Activated T-cell treated with anti-CD3 and anti-CD28 coated beads for 4 hours (primary cell): ENCODE measurements around the gene NEURL2.
"Not testable (repeated sequence)": the region's sequence is repeated elsewhere in the genome, so short reads cannot be mapped to it uniquely, and the experiment has no call there.

ENCODE experiments used
- DNase-seq: peaks from one replicate; pipeline ENCODE4 v3.0.0-alpha.2; 2020

Gene NEURL2

DNA sequence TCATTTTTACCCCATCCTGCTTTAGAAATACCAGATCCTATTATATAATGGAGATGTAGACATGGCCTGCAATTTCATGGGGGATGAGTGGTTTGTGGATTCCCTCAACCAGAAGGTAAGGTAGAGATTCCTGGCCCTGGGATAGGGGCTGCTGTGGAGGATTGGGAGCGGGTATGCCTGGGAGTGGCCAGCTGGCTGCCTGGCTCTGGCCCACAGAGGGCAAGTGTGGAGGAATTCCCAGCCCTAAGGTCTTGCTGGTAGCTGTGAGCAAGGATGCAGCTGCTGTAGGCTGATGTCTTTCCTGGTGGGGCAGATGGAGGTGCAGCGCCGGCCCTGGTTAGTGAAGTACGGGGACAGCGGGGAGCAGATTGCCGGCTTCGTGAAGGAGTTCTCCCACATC is 6.7 kb upstream of the NEURL2 start:
- DNase-seq = no peak

DNA sequence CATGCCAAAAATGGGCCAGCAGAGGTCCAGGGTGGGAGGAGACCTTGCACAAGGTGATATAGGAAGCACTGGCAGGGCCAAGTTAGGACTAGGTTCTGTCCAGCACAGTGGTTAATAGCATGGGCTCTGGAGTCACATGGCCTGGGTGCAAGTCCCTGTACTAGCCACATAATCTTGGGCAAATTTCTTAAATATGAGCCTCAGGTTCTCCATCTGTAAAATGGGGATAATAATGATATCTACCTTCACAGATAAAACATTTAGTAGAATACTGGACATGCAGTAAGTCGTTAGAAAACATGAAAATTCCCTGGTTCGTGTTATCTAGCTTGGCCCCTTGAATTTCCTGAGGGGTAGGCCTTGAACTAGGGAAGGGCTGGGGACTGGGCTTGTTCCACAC is 6.3 kb upstream of the NEURL2 start:
- no peak for DNase-seq

DNA sequence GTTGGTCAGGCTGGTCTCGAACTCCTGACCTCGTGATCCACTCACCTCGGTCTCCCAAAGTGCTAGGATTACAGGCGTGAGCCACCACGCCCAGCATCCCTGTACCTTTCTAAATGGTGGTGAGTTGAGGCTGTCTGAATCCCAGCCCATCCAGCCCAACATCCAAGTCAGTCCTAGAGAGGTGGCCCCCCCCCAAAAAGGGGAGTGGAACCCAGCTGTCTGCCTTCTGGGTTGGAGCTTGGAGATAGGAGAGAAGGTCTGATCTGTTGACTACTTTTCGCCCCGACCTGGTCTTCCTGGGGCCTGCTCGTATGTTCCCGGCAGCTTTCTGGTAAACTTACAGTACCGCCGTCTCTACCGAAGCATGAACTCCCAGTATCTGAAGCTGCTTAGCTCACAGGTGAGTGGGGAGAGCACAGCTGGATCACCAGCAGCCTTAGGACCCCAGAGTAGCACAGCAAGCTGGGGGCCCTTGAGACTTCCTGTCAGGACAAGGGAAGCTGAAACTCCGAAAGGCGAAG is 5.7 kb upstream of the NEURL2 start:
- DNase-seq = no peak

- no peak for DNase-seq
Measured at GRCh38 chr20:45894797-45895196, 3.8 kb upstream of the NEURL2 start.

DNA sequence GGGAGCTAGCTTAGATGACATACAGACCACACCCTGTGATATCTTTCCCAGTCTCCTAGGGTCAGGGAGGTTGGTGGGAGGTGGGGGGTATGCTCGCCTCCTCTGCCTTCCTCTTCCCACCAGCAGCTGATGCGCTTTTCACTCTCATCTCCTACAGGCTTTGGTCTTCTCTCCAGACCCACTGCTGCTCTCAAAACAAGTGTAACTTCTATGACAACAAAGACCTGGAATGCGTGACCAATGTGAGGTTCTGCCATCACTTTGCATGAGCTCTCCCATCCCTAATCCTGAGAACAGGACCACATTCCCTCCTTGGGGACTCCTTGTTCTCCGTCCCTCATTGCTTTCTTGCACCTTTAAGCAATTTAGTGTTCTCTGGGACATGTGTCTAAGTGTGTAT is 2.8 kb upstream of the NEURL2 start:
- no peak for DNase-seq

DNA sequence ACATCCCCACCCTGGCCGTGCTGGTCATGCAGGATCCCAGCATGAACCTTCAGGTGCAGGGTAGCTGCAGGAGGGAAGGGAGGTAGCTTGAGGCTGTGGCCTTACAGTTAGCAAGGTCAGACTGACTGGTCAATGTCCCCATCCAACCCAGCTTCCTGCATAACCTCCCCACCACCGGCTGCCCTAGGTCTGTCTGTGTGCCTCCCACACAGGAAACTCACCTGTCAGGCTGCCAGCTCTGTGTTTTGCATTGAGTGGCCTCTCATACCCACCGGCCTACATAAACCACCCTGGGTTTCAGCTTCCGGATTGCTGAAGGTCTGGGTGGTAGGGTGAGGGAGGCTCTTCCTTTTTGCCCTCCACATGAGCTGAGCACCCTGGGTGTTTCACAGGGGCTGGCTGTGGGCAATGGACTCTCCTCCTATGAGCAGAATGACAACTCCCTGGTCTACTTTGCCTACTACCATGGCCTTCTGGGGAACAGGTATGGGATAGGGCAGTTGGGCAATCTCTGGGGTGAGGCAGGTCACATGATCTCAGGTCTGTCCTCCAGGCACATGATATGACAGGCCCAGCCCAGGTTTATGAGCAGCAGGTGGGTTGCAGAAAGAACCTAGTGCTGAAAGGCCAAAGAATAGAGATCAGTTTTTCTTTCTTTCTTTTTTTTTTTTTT is 2.0 kb upstream of the NEURL2 start:
- DNase-seq = no peak

DNA sequence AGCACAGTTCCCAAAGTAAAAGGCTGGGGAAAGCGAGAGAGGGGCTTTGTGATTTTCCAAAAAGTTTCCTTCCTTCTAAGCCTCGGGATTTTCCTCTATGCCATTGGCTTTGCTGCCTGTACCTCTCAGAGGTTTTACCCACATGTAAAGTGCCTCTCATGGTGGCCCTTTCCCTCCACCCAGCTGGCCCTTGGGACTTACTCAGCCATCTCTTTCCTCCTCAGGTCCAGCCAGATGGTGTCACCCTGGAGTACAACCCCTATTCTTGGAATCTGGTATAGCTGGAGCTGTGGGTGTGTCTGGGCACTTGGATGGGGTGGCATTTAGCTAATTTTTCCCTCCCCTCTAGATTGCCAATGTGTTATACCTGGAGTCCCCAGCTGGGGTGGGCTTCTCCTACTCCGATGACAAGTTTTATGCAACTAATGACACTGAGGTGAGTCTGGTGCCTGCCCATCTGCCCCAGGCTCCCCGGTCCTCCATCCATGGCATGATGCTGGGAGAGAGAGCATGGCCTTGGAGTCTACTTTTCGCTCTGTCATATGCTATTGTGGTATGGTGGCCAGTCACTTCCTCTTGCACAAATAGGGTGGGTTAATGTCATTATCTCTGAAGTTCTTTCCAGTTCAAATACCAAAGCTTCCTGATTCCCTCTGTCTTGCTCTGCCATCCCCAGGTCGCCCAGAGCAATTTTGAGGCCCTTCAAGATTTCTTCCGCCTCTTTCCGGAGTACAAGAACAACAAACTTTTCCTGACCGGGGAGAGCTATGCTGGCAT is 1.2 kb upstream of the NEURL2 start:
- no peak for DNase-seq

DNA sequence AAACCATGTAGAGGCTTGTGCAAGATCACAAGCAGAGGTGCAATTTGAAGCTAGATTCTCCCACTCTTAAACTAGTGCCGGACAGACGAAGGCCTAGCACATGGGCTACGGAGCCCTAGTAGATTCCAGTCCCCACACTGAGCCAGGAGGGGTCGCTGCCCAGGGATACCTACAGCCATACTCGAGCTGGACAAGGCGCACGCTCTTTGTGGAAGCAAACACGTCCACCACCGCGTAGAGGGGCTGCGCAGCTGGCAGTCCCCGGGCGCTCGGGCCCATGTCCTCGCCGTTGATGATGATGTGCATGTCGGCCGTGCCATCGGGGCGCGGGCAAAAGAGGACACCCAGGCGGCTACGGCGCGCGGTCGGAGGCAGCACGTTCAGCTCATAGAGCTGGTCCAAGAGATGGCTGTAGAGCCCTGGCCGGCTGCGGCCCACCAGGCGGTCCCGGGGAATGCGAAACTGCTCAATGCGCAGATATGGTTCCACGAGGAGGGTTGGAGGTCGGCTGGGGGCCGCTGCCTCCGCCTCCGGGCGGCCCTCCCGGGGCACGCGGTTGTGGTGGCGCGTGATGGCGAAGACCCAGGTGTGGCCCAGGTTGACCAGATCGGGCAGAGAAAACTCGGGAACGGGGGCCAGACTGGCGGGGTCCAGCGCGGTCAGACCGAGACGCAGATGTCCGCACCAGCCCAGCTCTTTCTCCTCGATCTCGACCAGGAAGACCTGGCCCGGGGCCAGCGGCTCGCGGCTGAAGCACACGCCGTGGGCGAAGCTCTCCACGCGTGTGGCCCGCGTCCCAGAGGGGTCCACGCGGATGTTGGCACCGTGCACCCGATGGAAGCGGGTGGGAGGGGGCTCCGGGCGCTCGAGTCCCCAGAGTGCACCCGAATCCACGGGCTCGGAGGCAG is 677 bp downstream of the NEURL2 start:
- DNase-seq = no peak

- DNase-seq = no peak
Measured at GRCh38 chr20:45888681-45889080, 2.3 kb downstream of the NEURL2 start.

GRCh38 chr20:45887346-45887715 is 3.7 kb downstream of the NEURL2 start, which contains the start of gene SPATA25:
Gene SPATA25 (minus strand): TSS chr20:45887622. CDS start chr20:45887590, 32 bp downstream.
- no peak for DNase-seq

- no peak for DNase-seq
Measured at GRCh38 chr20:45886590-45887345, 4.2 kb downstream of the NEURL2 start.

- no peak for DNase-seq
Measured at GRCh38 chr20:45883100-45883469, 7.9 kb downstream of the NEURL2 start.

- DNase-seq = no peak
Measured at GRCh38 chr20:45882469-45883099, 8.4 kb downstream of the NEURL2 start.

- peak; percentile 99 for DNase-seq
Measured at GRCh38 chr20:45880988-45881788, 9.8 kb downstream of the NEURL2 start, which contains the start of gene ZSWIM1. Gene ZSWIM1 (plus strand): TSS chr20:45881227. CDS start chr20:45882593, 1,366 bp downstream.

DNA sequence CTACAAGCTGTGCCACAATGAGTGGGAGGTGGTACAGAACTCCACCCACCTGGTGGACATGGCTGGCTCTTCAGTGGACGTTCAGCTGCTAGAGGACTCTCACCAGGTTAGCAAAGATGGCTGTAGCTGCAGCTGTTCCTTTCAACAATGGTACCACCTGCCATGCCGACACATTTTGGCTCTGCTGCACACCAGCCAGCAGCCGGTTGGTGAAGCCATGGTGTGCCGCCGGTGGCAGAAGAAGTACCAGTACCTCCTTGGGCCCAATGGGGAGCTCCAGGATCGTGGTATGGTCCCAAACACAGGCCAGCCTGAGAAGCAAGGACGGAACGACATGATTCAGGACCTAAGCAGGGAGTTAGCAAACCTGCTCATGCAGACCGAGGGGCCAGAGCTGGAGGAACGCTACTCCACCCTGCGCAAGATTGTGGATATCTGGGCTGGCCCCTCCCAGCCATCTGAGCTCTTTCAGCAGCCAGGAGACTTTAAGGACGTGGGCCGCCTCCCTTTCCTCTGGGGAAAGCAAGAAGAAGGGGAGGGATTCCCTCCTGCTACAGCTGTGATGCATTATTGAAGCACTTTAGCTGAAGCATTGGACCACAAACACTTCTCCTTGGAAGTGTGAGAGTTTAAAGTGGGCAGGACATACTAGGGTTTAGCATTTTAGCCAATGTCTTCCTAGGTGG is 12.8 kb downstream of the NEURL2 start:
- no peak for DNase-seq

DNA sequence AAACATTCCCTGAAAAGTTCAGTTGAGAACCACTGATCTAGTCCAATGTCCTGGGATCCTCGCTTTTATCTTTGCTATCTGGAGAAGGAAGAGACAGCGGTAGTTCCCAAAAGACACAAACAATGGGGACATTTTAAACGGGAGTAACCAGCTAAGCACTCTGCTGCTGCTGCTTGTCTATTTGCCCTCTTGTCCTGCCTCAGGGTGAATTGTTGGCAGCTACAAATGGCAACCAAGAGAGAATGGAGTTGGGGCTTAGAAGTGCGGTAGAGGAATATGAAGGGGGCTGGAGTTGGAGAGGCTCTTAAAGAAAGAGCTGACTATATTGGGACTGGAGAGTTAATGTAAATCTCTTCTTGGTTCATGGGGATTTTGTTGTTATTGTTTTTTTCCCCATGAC is 16.4 kb downstream of the NEURL2 start:
- DNase-seq = no peak

DNA sequence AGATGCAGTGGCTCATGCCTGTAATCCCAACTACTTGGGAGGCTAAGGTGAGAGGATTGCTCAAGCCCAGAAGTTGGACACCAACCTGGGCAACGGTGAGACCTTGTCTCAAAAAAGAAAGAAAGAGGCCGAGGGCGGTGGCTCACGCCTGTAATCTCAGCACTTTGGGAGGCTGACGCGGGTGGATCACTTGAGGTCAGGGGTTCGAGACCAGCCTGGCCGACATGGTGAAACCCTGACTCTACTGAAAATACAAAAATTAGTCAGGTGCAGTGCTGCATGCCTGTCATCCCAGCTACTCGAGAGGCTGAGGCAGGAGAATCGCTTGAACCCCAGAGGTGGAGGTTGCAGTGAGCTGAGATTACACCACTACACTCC is 16.9 kb downstream of the NEURL2 start:
- DNase-seq = not testable (repeated sequence)

- DNase-seq = no peak
Measured at GRCh38 chr20:45873409-45874103, 17.5 kb downstream of the NEURL2 start.

GRCh38 chr20:45872626-45873025 is 18.4 kb downstream of the NEURL2 start:
- DNase-seq = no peak

DNA sequence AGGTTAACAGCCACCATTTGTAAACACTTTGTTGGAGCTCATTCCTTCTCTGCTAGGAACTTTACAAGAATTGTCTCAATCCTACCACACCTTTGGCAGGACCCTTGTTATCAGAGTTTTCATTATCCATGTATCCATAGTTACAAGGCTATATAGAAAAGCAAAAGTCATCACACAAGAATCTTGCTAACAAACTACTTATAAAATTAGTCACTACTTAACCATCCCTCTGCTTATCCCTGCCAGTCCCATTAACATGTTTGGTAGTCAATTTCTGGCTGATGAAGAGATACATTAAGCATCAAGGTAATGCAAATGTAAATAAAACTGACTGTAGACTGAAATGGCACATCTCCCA is 23.2 kb downstream of the NEURL2 start:
- DNase-seq = no peak
